ENCODE results near the gene THSD7A.

Gene THSD7A

DNA sequence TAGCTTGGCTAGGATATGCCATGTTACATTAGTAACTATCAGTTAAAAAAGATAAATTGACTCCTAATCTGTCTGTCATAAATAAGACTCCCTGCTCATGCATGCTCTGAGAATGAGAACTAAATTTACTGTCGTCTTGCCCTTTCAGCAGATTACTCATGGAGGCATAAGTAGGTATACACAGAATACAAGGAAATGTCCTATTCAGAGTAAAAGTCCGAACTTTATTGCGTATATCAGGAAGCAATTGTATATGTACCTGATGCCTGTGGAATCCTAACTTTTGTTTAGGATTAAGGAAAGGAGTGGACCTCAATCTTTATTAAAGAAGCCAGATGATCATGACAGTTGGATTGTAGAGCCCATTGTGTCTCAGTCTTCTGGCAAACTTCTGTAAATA, 118.6 kb downstream of the THSD7A start:
- no peaks in the 10 kb centered on the region for H3K4me1 Mint-ChIP-seq (ENCODE audit: low read depth)
- H3K36me3 Mint-ChIP-seq (ENCODE audit: low read depth) = no peaks in the 10 kb centered on the region
- H3K4me3 Mint-ChIP-seq = no peak overlapping the region
- H3K9me3 Mint-ChIP-seq = no peaks in the 10 kb centered on the region
- H3K27me3 Mint-ChIP-seq = no peaks in the 10 kb centered on the region
- no peak overlapping the region for H3K27ac Mint-ChIP-seq

GRCh38 chr7:11710377-11710776, 121.6 kb downstream of the THSD7A start:
- H3K4me3 Mint-ChIP-seq = no peak overlapping the region
- H3K27ac Mint-ChIP-seq = no peak overlapping the region
- no peaks in the 10 kb centered on the region for H3K36me3 Mint-ChIP-seq (ENCODE audit: low read depth)
- H3K9me3 Mint-ChIP-seq = no peaks in the 10 kb centered on the region
- H3K27me3 Mint-ChIP-seq = no peaks in the 10 kb centered on the region
- no peaks in the 10 kb centered on the region for H3K4me1 Mint-ChIP-seq (ENCODE audit: low read depth)

- Mint-ChIP-seq H3K9me3 (no peaks in the 10 kb centered on the region), H3K36me3 (ENCODE audit: low read depth) (no peaks in the 10 kb centered on the region), H3K27me3 (no peaks in the 10 kb centered on the region), H3K27ac (no peak overlapping the region), H3K4me3 (no peak overlapping the region), H3K4me1 (ENCODE audit: low read depth) (no peaks in the 10 kb centered on the region)
Measured at GRCh38 chr7:11709196-11709595, 122.8 kb downstream of the THSD7A start.

- H3K4me1 Mint-ChIP-seq (ENCODE audit: low read depth) = no peaks in the 10 kb centered on the region
- H3K9me3 Mint-ChIP-seq = no peaks in the 10 kb centered on the region
- H3K36me3 Mint-ChIP-seq (ENCODE audit: low read depth) = no peaks in the 10 kb centered on the region
- no peaks in the 10 kb centered on the region for H3K27me3 Mint-ChIP-seq
- H3K27ac Mint-ChIP-seq = no peak overlapping the region
- H3K4me3 Mint-ChIP-seq = no peak overlapping the region
Measured at GRCh38 chr7:11707606-11708193, 124.3 kb downstream of the THSD7A start.

DNA sequence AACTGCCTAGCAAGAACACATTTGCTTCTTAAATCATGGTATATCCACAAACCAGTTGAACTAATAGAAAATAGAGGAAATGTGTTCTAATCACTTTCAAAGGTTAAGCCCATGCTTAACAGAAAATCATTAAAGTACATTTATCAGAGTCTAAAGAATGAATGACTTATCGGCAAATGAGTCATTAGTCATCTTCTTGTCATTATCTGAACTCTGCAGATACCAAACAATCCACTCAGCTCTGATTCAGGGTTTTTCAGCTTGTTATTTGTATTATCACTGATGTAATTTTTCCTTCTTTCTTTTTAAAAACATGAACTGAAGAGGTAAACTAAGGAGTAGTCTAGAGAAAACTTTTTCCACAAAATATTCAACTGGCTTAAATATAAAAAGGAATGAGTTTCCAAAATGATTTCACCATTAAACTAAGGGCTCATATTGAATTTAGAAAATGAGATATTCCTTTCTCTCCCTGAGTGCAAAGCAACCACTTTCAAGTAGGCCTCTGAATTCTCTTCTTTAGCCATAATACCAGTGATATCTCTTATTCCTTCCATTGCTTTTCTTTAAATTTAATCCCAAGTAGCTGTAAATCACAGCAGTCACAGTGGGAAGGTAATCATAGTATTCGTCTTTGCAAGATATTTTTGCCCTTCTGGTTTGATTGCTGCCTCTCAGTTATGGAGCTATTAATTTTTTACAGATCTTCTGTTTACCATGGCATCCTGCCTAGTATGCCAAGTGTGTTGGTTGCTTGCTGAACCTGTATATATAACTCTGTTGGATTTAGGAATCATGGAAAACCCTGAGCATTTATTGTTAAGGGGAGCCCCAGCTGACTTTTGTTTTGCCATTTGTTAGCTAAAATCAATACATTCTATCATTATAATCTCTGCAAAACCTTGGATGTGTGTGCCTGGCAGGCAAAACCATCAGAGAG, 125.1 kb downstream of the THSD7A start:
- no peaks in the 10 kb centered on the region for H3K4me1 Mint-ChIP-seq (ENCODE audit: low read depth)
- no peak overlapping the region for H3K4me3 Mint-ChIP-seq
- H3K9me3 Mint-ChIP-seq = no peaks in the 10 kb centered on the region
- no peaks in the 10 kb centered on the region for H3K27me3 Mint-ChIP-seq
- H3K27ac Mint-ChIP-seq = no peak overlapping the region
- no peaks in the 10 kb centered on the region for H3K36me3 Mint-ChIP-seq (ENCODE audit: low read depth)

GRCh38 chr7:11703829-11704228, 128.2 kb downstream of the THSD7A start:
- Mint-ChIP-seq H3K4me1 (ENCODE audit: low read depth) (no peaks in the 10 kb centered on the region), H3K4me3 (no peak overlapping the region), H3K9me3 (no peaks in the 10 kb centered on the region), H3K36me3 (ENCODE audit: low read depth) (no peaks in the 10 kb centered on the region), H3K27ac (no peak overlapping the region), H3K27me3 (no peaks in the 10 kb centered on the region)

GRCh38 chr7:11702938-11703337, 129.1 kb downstream of the THSD7A start:
- Mint-ChIP-seq H3K9me3 (no peaks in the 10 kb centered on the region), H3K27me3 (no peaks in the 10 kb centered on the region), H3K36me3 (ENCODE audit: low read depth) (no peaks in the 10 kb centered on the region), H3K27ac (no peak overlapping the region), H3K4me3 (no peak overlapping the region), H3K4me1 (ENCODE audit: low read depth) (no peaks in the 10 kb centered on the region)

DNA sequence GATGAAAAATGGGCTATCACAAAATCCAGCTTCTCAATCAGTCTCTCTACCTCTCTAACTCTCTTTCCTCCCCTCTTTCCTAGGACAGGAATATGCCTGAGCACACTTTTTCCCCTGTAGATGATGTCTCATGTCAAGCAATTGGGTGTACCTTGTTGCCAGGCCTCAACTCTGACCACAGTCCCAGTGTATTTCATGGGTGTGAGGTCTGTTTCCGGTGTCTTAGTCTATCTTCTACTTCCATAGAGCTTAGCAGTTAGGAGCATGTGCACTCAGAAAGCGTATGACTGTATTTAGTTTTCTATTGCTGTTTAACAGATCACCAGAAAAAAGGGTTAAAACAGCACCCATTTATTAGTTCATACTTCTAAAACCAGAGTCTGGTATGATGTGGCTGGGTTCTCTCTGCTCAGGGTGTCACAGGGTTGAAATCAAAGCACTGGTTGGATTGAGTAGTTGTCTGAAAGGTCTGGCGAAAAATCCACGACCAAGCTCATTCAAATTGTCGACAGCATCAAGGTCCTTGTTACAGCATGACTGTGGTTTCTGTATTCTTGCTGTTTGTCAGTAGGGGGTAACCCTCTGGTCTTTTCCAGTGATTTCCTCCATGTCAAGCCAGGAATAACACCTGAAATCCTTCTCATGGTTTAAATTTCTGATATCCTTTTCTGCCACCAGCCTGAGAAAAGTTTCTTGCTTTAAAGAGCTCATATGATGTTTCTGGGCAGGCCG, 130.0 kb downstream of the THSD7A start:
- H3K36me3 Mint-ChIP-seq (ENCODE audit: low read depth) = no peaks in the 10 kb centered on the region
- H3K4me1 Mint-ChIP-seq (ENCODE audit: low read depth) = no peaks in the 10 kb centered on the region
- H3K27me3 Mint-ChIP-seq = no peaks in the 10 kb centered on the region
- H3K9me3 Mint-ChIP-seq = no peaks in the 10 kb centered on the region
- no peak overlapping the region for H3K27ac Mint-ChIP-seq
- H3K4me3 Mint-ChIP-seq = no peak overlapping the region

GRCh38 chr7:11699666-11700065, 132.3 kb downstream of the THSD7A start:
- Mint-ChIP-seq H3K4me3 (no peak overlapping the region), H3K27me3 (no peaks in the 10 kb centered on the region), H3K4me1 (ENCODE audit: low read depth) (no peaks in the 10 kb centered on the region), H3K36me3 (ENCODE audit: low read depth) (no peaks in the 10 kb centered on the region), H3K9me3 (no peaks in the 10 kb centered on the region), H3K27ac (no peak overlapping the region)

- no peaks in the 10 kb centered on the region for H3K27me3 Mint-ChIP-seq
- H3K4me3 Mint-ChIP-seq = no peak overlapping the region
- H3K36me3 Mint-ChIP-seq (ENCODE audit: low read depth) = no peaks in the 10 kb centered on the region
- no peaks in the 10 kb centered on the region for H3K9me3 Mint-ChIP-seq
- no peaks in the 10 kb centered on the region for H3K4me1 Mint-ChIP-seq (ENCODE audit: low read depth)
- H3K27ac Mint-ChIP-seq = no peak overlapping the region
Measured at GRCh38 chr7:11698384-11698871, 133.6 kb downstream of the THSD7A start.

- no peaks in the 10 kb centered on the region for H3K4me1 Mint-ChIP-seq (ENCODE audit: low read depth)
- H3K9me3 Mint-ChIP-seq = no peaks in the 10 kb centered on the region
- no peaks in the 10 kb centered on the region for H3K27me3 Mint-ChIP-seq
- no peak overlapping the region for H3K4me3 Mint-ChIP-seq
- H3K36me3 Mint-ChIP-seq (ENCODE audit: low read depth) = no peaks in the 10 kb centered on the region
- H3K27ac Mint-ChIP-seq = no peak overlapping the region
Measured at GRCh38 chr7:11690395-11690794, 141.6 kb downstream of the THSD7A start.

- no peaks in the 10 kb centered on the region for H3K36me3 Mint-ChIP-seq (ENCODE audit: low read depth)
- H3K27ac Mint-ChIP-seq = no peak overlapping the region
- H3K4me3 Mint-ChIP-seq = no peak overlapping the region
- H3K27me3 Mint-ChIP-seq = no peaks in the 10 kb centered on the region
- H3K4me1 Mint-ChIP-seq (ENCODE audit: low read depth) = no peaks in the 10 kb centered on the region
- H3K9me3 Mint-ChIP-seq = peaks cover 1% of the 10 kb centered on the region
Measured at GRCh38 chr7:11689096-11689495, 142.9 kb downstream of the THSD7A start.

DNA sequence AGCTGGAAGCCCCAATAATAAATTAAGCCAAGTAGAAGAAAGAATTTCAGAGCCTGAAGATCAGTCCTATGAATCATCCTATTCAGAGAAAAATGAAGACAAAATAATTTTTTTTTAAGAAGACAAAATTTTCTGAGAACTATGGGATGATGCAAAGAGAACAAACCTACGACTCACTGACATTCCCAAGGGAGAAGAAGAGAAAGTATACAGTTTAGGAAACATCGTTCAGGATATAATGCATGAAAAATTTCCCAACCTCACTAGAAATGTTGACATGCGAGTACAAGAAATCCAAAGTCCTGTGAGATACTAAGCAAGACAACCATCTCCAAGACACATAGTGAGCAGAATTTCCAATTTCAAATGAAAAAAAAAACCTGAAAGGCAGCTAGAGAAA, 150.5 kb downstream of the THSD7A start:
- H3K27me3 Mint-ChIP-seq = no peaks in the 10 kb centered on the region
- no peaks in the 10 kb centered on the region for H3K4me1 Mint-ChIP-seq (ENCODE audit: low read depth)
- H3K4me3 Mint-ChIP-seq = no peak overlapping the region
- peaks cover 26% of the 10 kb centered on the region for H3K9me3 Mint-ChIP-seq
- no peak overlapping the region for H3K27ac Mint-ChIP-seq
- no peaks in the 10 kb centered on the region for H3K36me3 Mint-ChIP-seq (ENCODE audit: low read depth)

GRCh38 chr7:11675163-11675562, 156.8 kb downstream of the THSD7A start:
- Mint-ChIP-seq H3K4me3 (no peak overlapping the region), H3K9me3 (peaks cover 21% of the 10 kb centered on the region), H3K4me1 (ENCODE audit: low read depth) (no peaks in the 10 kb centered on the region), H3K36me3 (ENCODE audit: low read depth) (no peaks in the 10 kb centered on the region), H3K27me3 (no peaks in the 10 kb centered on the region), H3K27ac (no peak overlapping the region)

DNA sequence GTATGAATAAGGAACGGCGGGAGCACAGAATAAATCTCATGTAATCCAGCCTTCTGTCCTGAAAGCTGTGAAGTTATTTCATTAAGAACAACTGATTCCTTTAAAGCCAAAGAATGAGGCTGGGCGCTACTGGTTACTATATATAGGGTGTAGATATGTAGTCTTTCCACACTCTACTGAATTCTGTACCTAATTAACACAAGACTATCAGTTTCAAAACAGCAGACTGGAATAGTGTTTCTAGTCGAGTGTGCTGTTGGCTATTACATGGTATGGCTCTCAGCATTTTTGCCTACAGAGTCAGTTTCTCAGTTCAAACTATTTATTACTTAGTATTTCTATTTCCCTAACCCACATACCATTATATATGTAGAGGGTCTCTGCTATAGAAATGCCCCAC, 163.3 kb downstream of the THSD7A start:
- H3K4me1 Mint-ChIP-seq (ENCODE audit: low read depth) = no peaks in the 10 kb centered on the region
- no peak overlapping the region for H3K27ac Mint-ChIP-seq
- no peaks in the 10 kb centered on the region for H3K9me3 Mint-ChIP-seq
- no peaks in the 10 kb centered on the region for H3K36me3 Mint-ChIP-seq (ENCODE audit: low read depth)
- no peak overlapping the region for H3K4me3 Mint-ChIP-seq
- H3K27me3 Mint-ChIP-seq = no peaks in the 10 kb centered on the region

All from stimulated activated naive CD8-positive, alpha-beta T cell treated with anti-CD3 and anti-CD28 coated beads, Interleukin-15, Interleukin-2, amounts not matched to agents 100 ng/mL and 50 ng/mL, for 24 hours (primary cell).